Astrocyte (in vitro differentiated cells and primary cell): ENCODE measurements around the gene CIAO2B. TPM values are rescaled to one million over a fixed set of nuclear protein-coding genes. Genes with fewer than 3 reads are reported as not detected.

ENCODE experiments used
- DNase-seq: peaks from one replicate; pipeline ENCODE4 v3.0.0-alpha.2; 2010; ENCODE audit warnings: low read depth
- FAIRE-seq: peaks from 2 replicates; lab custom pipeline; 2011; peaks lifted over from hg19 to GRCh38; lab: Jason Lieb, UNC
- H2AFZ ChIP-seq: 2 replicates; pipeline ENCODE4 v1.6.0; 2012; ENCODE audit warnings: low read depth, low read length, inconsistent platforms
- H3K27ac ChIP-seq: 2 replicates; pipeline ENCODE4 v1.5.1; 2011; ENCODE audit warnings: low read depth, low read length, inconsistent platforms
- H3K27me3 ChIP-seq: 2 replicates; pipeline ENCODE4 v1.6.0; 2011; ENCODE audit warnings: low read length, inconsistent platforms; ENCODE audit not compliant: insufficient read depth
- H3K36me3 ChIP-seq: 2 replicates; pipeline ENCODE4 v1.5.1; 2011; ENCODE audit warnings: low read length, inconsistent platforms; ENCODE audit not compliant: insufficient read depth
- H3K4me1 ChIP-seq: 2 replicates; pipeline ENCODE4 v1.5.1; 2011; ENCODE audit warnings: low read length, inconsistent platforms; ENCODE audit not compliant: insufficient read depth
- H3K4me2 ChIP-seq: 2 replicates; pipeline ENCODE4 v1.6.0; 2012; ENCODE audit warnings: low read length, inconsistent platforms
- H3K4me3 ChIP-seq: 2 replicates; pipeline ENCODE4 v1.5.1; 2011; ENCODE audit warnings: low read depth, mild to moderate bottlenecking, low read length, inconsistent platforms; ENCODE audit not compliant: insufficient read depth
- H3K79me2 ChIP-seq: 2 replicates; pipeline ENCODE4 v1.6.0; 2012; ENCODE audit warnings: mild to moderate bottlenecking, low read length, inconsistent platforms; ENCODE audit not compliant: insufficient read depth
- H3K9ac ChIP-seq: 2 replicates; pipeline ENCODE4 v1.6.0; 2012; ENCODE audit warnings: mild to moderate bottlenecking, low read length, inconsistent platforms
- H3K9me3 ChIP-seq: 2 replicates; pipeline ENCODE4 v1.5.1; 2012; ENCODE audit warnings: low read depth, mild to moderate bottlenecking, low read length, inconsistent platforms; ENCODE audit not compliant: insufficient read depth
- H4K20me1 ChIP-seq: 2 replicates; pipeline ENCODE4 v1.6.0; 2012; ENCODE audit warnings: low read length, inconsistent platforms; ENCODE audit not compliant: insufficient read depth
- H3K27ac Mint-ChIP-seq: one replicate; pipeline ENCODE4 v1.8.0; 2021; ENCODE audit warnings: mild to moderate bottlenecking, mixed read lengths; ENCODE audit not compliant: unreplicated experiment
- H3K27me3 Mint-ChIP-seq: one replicate; pipeline ENCODE4 v1.8.0; 2021; ENCODE audit warnings: low read depth, mixed read lengths; ENCODE audit not compliant: unreplicated experiment
- H3K36me3 Mint-ChIP-seq: one replicate; pipeline ENCODE4 v1.8.0; 2021; ENCODE audit warnings: low read depth, mixed read lengths; ENCODE audit not compliant: unreplicated experiment
- H3K4me1 Mint-ChIP-seq: one replicate; pipeline ENCODE4 v1.8.0; 2021; ENCODE audit warnings: low read depth, mixed read lengths; ENCODE audit not compliant: unreplicated experiment
- H3K4me3 Mint-ChIP-seq: one replicate; pipeline ENCODE4 v1.8.0; 2021; ENCODE audit warnings: mild to moderate bottlenecking, moderate library complexity, mixed read lengths; ENCODE audit not compliant: unreplicated experiment
- H3K9me3 Mint-ChIP-seq: one replicate; pipeline ENCODE4 v1.8.0; 2021; ENCODE audit warnings: mild to moderate bottlenecking, mixed read lengths; ENCODE audit not compliant: unreplicated experiment
- EZH2 ChIP-seq: IDR thresholded peaks from 2 replicates; pipeline ENCODE4 v1.6.1; 2012; ENCODE audit warnings: mild to moderate bottlenecking, low read length, inconsistent platforms; ENCODE audit not compliant: insufficient read depth
- total RNA-seq: library from RNA; stranded (reverse); gene quantifications from 2 replicates; pipeline ENCODE4 v1.2.1, GENCODE V29; 2021
- TF ChIP-seq, protein P1 (sequence below): IDR thresholded peaks from 2 replicates; pipeline ENCODE4 v1.5.1; 2011; ENCODE audit warnings: low read depth, mild to moderate bottlenecking, inconsistent platforms, low read length, moderate library complexity; ENCODE audit not compliant: insufficient read depth

The CIAO2B gene
- total RNA-seq, 1 donor from 2014 or later: 75.6 TPM

- Mint-ChIP-seq H3K4me1 (peaks cover 4% of the 10 kb centered on the region), H3K4me3 (no peak overlapping the region), H3K9me3 (peaks cover 10% of the 10 kb centered on the region), H3K27ac (peak overlapping the region; percentile 4), H3K36me3 (peaks cover 3% of the 10 kb centered on the region), H3K27me3 (peaks cover 23% of the 10 kb centered on the region)
- Histone ChIP-seq H3K27me3 (peaks cover 21% of the 10 kb centered on the region), H3K9me3 (no peaks in the 10 kb centered on the region), H3K36me3 (no peaks in the 10 kb centered on the region), H3K27ac (no peak overlapping the region), H3K4me2 (no peak overlapping the region), H3K4me1 (no peaks in the 10 kb centered on the region), H3K79me2 (no peaks in the 10 kb centered on the region), H4K20me1 (no peaks in the 10 kb centered on the region), H3K9ac (no peak overlapping the region), H3K4me3 (no peak overlapping the region), H2AFZ (no peak overlapping the region)
- FAIRE-seq (peak; percentile 52), DNase-seq (peak; percentile 41)
- no peak for TF ChIP-seq EZH2
- TF ChIP-seq, protein P1, sequence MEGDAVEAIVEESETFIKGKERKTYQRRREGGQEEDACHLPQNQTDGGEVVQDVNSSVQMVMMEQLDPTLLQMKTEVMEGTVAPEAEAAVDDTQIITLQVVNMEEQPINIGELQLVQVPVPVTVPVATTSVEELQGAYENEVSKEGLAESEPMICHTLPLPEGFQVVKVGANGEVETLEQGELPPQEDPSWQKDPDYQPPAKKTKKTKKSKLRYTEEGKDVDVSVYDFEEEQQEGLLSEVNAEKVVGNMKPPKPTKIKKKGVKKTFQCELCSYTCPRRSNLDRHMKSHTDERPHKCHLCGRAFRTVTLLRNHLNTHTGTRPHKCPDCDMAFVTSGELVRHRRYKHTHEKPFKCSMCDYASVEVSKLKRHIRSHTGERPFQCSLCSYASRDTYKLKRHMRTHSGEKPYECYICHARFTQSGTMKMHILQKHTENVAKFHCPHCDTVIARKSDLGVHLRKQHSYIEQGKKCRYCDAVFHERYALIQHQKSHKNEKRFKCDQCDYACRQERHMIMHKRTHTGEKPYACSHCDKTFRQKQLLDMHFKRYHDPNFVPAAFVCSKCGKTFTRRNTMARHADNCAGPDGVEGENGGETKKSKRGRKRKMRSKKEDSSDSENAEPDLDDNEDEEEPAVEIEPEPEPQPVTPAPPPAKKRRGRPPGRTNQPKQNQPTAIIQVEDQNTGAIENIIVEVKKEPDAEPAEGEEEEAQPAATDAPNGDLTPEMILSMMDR: peak; percentile 83
Measured at GRCh38 chr16:66954097-66954659, 20.0 kb upstream of the CIAO2B start.

DNA sequence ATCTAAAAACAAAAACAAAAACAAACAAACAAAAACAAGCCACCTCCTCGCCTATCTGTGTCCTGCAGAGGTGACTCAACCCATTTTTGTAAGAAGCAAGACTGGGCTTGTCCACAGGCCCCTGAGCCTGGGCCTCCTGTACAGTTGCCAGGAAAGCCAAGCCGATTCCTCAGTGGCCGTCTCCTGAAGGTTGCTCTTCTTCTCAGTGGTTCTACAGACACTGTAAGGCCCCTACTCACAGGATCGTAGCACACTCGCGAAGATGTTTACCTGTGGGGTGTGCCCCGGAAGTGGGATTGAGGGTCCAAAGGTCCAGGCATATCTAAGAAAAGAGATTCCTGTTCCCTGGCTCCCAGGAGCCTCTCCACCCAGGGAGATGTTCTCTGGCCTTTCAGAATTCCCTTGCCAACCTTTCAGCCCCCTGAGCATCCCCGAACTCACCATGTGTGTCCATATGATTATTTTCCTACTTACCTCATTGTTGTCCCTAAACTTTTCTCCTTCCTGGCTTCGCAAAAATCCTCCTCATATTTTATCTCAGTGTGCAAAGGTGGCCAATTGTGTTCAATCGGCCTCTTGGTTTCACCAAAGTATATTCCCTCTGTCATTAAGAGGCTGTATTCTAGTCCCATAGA is 19.4 kb upstream of the CIAO2B start:
- H3K4me1 ChIP-seq: peaks cover under 1% of the 10 kb centered on the region
- TF ChIP-seq EZH2: no peak
- TF ChIP-seq, protein P1: no peak
- FAIRE-seq (no peak), DNase-seq (no peak)
- peaks cover 20% of the 10 kb centered on the region for H3K27me3 Mint-ChIP-seq
- no peak overlapping the region for H2AFZ ChIP-seq
- no peak overlapping the region for H3K9ac ChIP-seq
- H3K36me3 ChIP-seq: no peaks in the 10 kb centered on the region
- peaks cover 4% of the 10 kb centered on the region for H3K4me1 Mint-ChIP-seq
- peaks cover 25% of the 10 kb centered on the region for H3K27me3 ChIP-seq
- no peak overlapping the region for H3K27ac ChIP-seq
- peaks cover 8% of the 10 kb centered on the region for H3K9me3 Mint-ChIP-seq
- H3K4me3 Mint-ChIP-seq: no peak overlapping the region
- no peak overlapping the region for H3K4me2 ChIP-seq
- no peak overlapping the region for H3K4me3 ChIP-seq
- H3K79me2 ChIP-seq: no peaks in the 10 kb centered on the region
- peaks cover 3% of the 10 kb centered on the region for H3K36me3 Mint-ChIP-seq
- H3K9me3 ChIP-seq: no peaks in the 10 kb centered on the region
- no peaks in the 10 kb centered on the region for H4K20me1 ChIP-seq
- H3K27ac Mint-ChIP-seq: peak overlapping the region; percentile 4
